Measurements from ENCODE around the gene MTFP1. TPM values are rescaled to one million over a fixed set of nuclear protein-coding genes. Genes with fewer than 3 reads are reported as not detected.

MTFP1 gene
- total and polyA plus RNA-seq, 9 of the 15 experiments (the other 6 are each of a cell fraction or from before 2014, with no cell fraction given), result 10.7 to 52.0 (median 30.1) TPM

DNA sequence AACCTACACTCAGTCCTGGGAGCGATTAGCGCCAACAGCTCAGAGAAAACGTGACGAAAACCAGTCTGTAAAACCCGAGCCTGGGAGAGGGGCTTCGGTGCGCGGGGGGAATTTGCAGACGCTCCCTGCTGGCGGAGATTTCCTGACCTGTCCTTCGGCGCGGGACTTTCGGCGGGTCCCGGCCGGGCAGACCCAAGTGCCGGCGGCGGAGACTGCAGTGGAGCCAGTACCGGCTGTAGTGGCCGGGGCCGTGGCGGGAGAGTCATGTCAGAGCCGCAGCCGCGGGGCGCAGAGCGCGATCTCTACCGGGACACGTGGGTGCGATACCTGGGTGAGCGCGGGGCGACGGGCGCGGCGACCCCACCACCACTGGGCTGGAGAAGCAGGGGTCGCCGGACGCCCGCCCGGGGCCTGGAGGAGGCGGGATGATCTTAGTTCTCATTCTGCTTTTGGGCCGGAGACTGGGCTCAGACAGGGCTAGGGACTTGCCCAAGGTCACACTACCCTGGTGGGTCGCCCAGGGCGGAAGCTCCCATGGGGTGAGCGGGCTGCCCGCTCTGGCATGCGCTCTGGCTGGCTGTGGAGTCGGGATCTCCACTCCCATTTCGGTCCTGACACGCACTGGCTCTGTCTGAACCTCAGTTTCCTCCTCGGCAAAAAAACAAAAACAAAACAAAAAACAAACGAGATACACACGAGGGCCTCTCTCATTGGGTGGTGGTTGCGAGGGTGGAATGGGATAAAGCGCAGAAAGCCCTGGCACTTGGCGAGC is at the start of gene MTFP1 (continued):
- TF ChIP-seq ETV1 (tag; conservative IDR thresholded peaks at IDR 0.05; ENCODE audit: low read depth) (no peak), DIDO1 (tag; IDR thresholded peaks at IDR 0.05; ENCODE audit: low read depth) (no peak), JUN (IDR thresholded peaks at IDR 0.05; ENCODE audit: borderline replicate concordance, low read depth, low read length) (no peak), JUN (CRISPR knock-in tag; IDR thresholded peaks at IDR 0.05; ENCODE audit: borderline replicate concordance) (no peak), PTBP1 (IDR thresholded peaks at IDR 0.05; ENCODE audit: low read depth, low read length) (no peak), ZNF75A (CRISPR knock-in tag; IDR thresholded peaks at IDR 0.05) (no peak), ETV6 (IDR thresholded peaks at IDR 0.05; ENCODE audit: borderline replicate concordance in 1 of 2, low read depth in 2 of 2, low read length in 1 of 2) (no peak), ETV6 (CRISPR knock-in tag; IDR thresholded peaks at IDR 0.05; ENCODE audit: borderline replicate concordance) (no peak), NEUROD1 (IDR thresholded peaks at IDR 0.05; ENCODE audit: borderline replicate concordance, low read depth, low read length, partially characterized antibody) (peak; percentile 32), KLF1 (tag; IDR thresholded peaks at IDR 0.05) (no peak), CBFA2T2 (conservative IDR thresholded peaks at IDR 0.05) (no peak), NR4A1 (CRISPR knock-in tag; IDR thresholded peaks at IDR 0.05) (no peak), NR4A1 (tag; IDR thresholded peaks at IDR 0.05) (no peak)
- TF ChIP-seq, protein P1, sequence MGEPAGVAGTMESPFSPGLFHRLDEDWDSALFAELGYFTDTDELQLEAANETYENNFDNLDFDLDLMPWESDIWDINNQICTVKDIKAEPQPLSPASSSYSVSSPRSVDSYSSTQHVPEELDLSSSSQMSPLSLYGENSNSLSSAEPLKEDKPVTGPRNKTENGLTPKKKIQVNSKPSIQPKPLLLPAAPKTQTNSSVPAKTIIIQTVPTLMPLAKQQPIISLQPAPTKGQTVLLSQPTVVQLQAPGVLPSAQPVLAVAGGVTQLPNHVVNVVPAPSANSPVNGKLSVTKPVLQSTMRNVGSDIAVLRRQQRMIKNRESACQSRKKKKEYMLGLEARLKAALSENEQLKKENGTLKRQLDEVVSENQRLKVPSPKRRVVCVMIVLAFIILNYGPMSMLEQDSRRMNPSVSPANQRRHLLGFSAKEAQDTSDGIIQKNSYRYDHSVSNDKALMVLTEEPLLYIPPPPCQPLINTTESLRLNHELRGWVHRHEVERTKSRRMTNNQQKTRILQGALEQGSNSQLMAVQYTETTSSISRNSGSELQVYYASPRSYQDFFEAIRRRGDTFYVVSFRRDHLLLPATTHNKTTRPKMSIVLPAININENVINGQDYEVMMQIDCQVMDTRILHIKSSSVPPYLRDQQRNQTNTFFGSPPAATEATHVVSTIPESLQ (CRISPR knock-in tag; IDR thresholded peaks at IDR 0.05), result no peak
- TF ChIP-seq, protein P2, sequence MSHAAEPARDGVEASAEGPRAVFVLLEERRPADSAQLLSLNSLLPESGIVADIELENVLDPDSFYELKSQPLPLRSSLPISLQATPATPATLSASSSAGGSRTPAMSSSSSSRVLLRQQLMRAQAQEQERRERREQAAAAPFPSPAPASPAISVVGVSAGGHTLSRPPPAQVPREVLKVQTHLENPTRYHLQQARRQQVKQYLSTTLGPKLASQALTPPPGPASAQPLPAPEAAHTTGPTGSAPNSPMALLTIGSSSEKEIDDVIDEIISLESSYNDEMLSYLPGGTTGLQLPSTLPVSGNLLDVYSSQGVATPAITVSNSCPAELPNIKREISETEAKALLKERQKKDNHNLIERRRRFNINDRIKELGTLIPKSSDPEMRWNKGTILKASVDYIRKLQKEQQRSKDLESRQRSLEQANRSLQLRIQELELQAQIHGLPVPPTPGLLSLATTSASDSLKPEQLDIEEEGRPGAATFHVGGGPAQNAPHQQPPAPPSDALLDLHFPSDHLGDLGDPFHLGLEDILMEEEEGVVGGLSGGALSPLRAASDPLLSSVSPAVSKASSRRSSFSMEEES (CRISPR knock-in tag; IDR thresholded peaks at IDR 0.05), result no peak
- TF ChIP-seq, protein P3, sequence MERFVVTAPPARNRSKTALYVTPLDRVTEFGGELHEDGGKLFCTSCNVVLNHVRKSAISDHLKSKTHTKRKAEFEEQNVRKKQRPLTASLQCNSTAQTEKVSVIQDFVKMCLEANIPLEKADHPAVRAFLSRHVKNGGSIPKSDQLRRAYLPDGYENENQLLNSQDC (CRISPR knock-in tag; IDR thresholded peaks at IDR 0.05), result no peak
- TF ChIP-seq, protein P4, sequence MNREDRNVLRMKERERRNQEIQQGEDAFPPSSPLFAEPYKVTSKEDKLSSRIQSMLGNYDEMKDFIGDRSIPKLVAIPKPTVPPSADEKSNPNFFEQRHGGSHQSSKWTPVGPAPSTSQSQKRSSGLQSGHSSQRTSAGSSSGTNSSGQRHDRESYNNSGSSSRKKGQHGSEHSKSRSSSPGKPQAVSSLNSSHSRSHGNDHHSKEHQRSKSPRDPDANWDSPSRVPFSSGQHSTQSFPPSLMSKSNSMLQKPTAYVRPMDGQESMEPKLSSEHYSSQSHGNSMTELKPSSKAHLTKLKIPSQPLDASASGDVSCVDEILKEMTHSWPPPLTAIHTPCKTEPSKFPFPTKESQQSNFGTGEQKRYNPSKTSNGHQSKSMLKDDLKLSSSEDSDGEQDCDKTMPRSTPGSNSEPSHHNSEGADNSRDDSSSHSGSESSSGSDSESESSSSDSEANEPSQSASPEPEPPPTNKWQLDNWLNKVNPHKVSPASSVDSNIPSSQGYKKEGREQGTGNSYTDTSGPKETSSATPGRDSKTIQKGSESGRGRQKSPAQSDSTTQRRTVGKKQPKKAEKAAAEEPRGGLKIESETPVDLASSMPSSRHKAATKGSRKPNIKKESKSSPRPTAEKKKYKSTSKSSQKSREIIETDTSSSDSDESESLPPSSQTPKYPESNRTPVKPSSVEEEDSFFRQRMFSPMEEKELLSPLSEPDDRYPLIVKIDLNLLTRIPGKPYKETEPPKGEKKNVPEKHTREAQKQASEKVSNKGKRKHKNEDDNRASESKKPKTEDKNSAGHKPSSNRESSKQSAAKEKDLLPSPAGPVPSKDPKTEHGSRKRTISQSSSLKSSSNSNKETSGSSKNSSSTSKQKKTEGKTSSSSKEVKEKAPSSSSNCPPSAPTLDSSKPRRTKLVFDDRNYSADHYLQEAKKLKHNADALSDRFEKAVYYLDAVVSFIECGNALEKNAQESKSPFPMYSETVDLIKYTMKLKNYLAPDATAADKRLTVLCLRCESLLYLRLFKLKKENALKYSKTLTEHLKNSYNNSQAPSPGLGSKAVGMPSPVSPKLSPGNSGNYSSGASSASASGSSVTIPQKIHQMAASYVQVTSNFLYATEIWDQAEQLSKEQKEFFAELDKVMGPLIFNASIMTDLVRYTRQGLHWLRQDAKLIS (CRISPR knock-in tag; IDR thresholded peaks at IDR 0.05), result no peak
- TF ChIP-seq, protein P5, sequence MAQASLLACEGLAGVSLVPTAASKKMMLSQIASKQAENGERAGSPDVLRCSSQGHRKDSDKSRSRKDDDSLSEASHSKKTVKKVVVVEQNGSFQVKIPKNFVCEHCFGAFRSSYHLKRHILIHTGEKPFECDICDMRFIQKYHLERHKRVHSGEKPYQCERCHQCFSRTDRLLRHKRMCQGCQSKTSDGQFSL (CRISPR knock-in tag; IDR thresholded peaks at IDR 0.05), result no peak
- TF ChIP-seq, protein P5 (tag; IDR thresholded peaks at IDR 0.05), result no peak
